HFFc6 (cell line): Measurements from ENCODE around the gene CARTPT. TPM values are rescaled to one million over a fixed set of nuclear protein-coding genes. Genes with fewer than 3 reads are reported as not detected.

Experiments
- DNase-seq: peaks from one replicate; pipeline ENCODE4 v3.0.0-alpha.2; 2018
- H3K27ac Mint-ChIP-seq: 2 replicates; pipeline ENCODE4 v1.8.0; 2020; ENCODE audit warnings: mild to moderate bottlenecking, mixed read lengths
- H3K27me3 Mint-ChIP-seq: 2 replicates; pipeline ENCODE4 v1.8.0; 2021; ENCODE audit warnings: mild to moderate bottlenecking, moderate library complexity, mixed read lengths; ENCODE audit not compliant: insufficient read depth
- H3K36me3 Mint-ChIP-seq: 2 replicates; pipeline ENCODE4 v1.8.0; 2021; ENCODE audit warnings: low read depth, mixed read lengths
- H3K4me1 Mint-ChIP-seq: 2 replicates; pipeline ENCODE4 v1.8.0; 2020; ENCODE audit warnings: low read depth, mixed read lengths
- H3K4me3 Mint-ChIP-seq: 2 replicates; pipeline ENCODE4 v1.8.0; 2020; ENCODE audit warnings: mild to moderate bottlenecking, moderate library complexity, mixed read lengths
- H3K9me3 Mint-ChIP-seq: 2 replicates; pipeline ENCODE4 v1.8.0; 2020; ENCODE audit warnings: mild to moderate bottlenecking, mixed read lengths
- total RNA-seq, 6 experiments: library from RNA; stranded (reverse); fragmentation: NEBNext Ultra II Directional; extraction: Animal tissue kit (Norgen Biotek cat#: 25700); gene quantifications; 2 replicates in 1 of 6; 3 replicates in 5 of 6; pipeline ENCODE4 v1.2.3, GENCODE V29; 2021
- TF ChIP-seq, protein P1 (sequence below): fragments of 200-600 bp; sonication (generic); IDR thresholded peaks from 2 replicates; pipeline ENCODE4 v1.5.0; 2021; ENCODE audit warnings: antibody characterized with exemption, mild to moderate bottlenecking

CARTPT gene
- total RNA-seq, 6 experiments from 2014 or later = not detected

DNA sequence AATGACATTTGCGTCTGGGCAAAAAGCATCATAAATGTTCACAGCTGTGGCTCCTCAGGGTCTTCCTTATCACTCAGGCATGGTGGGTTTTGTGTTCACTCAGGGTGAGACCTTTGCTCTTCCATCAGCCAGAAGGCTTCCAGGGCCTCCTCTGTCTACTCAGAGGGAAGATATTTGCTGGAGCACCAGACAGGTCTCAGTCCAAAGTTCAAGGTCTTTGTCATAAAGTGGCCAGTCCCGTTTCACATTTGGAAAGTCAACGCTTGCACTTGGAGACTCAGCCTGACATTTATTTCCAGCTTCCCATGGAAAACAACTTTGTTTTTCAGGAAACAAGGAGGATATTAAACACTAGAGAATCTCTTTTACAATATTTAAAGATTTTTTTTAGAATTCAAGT, 12.2 kb upstream of the CARTPT start:
- TF ChIP-seq, protein P1, sequence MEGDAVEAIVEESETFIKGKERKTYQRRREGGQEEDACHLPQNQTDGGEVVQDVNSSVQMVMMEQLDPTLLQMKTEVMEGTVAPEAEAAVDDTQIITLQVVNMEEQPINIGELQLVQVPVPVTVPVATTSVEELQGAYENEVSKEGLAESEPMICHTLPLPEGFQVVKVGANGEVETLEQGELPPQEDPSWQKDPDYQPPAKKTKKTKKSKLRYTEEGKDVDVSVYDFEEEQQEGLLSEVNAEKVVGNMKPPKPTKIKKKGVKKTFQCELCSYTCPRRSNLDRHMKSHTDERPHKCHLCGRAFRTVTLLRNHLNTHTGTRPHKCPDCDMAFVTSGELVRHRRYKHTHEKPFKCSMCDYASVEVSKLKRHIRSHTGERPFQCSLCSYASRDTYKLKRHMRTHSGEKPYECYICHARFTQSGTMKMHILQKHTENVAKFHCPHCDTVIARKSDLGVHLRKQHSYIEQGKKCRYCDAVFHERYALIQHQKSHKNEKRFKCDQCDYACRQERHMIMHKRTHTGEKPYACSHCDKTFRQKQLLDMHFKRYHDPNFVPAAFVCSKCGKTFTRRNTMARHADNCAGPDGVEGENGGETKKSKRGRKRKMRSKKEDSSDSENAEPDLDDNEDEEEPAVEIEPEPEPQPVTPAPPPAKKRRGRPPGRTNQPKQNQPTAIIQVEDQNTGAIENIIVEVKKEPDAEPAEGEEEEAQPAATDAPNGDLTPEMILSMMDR = no peak
- H3K27me3 Mint-ChIP-seq = peaks cover 35% of the 10 kb centered on the region
- no peaks in the 10 kb centered on the region for H3K4me1 Mint-ChIP-seq
- no peak overlapping the region for H3K27ac Mint-ChIP-seq
- DNase-seq = no peak
- H3K36me3 Mint-ChIP-seq = no peaks in the 10 kb centered on the region
- no peaks in the 10 kb centered on the region for H3K9me3 Mint-ChIP-seq
- H3K4me3 Mint-ChIP-seq = no peak overlapping the region

DNA sequence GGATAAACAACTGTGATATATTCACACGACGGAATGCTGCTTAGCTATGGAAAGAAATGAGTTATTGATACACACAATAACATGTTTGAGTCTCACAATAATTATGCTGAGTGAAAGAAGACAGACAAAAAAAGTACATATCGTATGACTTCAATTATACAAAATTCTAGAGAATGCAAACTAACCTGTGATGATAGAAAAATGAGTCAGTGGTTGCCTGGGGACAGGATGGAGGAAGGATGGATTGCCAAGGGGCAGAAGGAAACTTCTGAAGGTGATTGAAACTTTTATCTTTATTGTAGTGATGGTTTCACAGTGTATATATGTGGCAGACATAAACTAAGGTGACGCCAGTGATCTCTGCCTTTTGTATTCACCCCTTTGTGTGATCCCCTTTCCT, 7.5 kb upstream of the CARTPT start:
- H3K27ac Mint-ChIP-seq = no peak overlapping the region
- DNase-seq = no peak
- H3K9me3 Mint-ChIP-seq = no peaks in the 10 kb centered on the region
- H3K36me3 Mint-ChIP-seq = no peaks in the 10 kb centered on the region
- H3K4me3 Mint-ChIP-seq = no peak overlapping the region
- TF ChIP-seq, protein P1 = no peak
- H3K4me1 Mint-ChIP-seq = no peaks in the 10 kb centered on the region
- peaks cover 11% of the 10 kb centered on the region for H3K27me3 Mint-ChIP-seq

DNA sequence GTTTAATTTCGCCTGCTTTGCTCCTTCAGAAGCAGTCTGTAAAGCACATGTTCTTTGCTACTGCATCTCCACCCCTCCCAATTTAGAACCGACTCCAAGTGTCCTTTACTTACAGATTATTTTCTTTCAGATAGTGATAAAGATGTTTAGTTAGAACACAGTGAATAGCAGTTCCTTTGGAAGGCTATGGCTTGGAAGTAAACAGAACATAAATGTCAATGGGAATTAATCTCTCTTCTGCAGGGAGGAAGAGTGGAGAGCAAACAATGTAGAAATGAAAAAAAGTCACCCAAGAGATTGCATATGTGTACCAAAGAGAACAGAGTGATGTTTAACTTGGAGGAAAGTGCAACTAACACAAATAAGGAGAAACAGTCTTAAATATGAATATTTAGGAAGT, 4.2 kb upstream of the CARTPT start:
- Mint-ChIP-seq H3K27ac (no peak overlapping the region), H3K4me1 (no peaks in the 10 kb centered on the region), H3K27me3 (peaks cover 17% of the 10 kb centered on the region), H3K4me3 (no peak overlapping the region), H3K36me3 (no peaks in the 10 kb centered on the region), H3K9me3 (no peaks in the 10 kb centered on the region)
- no peak for DNase-seq
- TF ChIP-seq, protein P1 = no peak

DNA sequence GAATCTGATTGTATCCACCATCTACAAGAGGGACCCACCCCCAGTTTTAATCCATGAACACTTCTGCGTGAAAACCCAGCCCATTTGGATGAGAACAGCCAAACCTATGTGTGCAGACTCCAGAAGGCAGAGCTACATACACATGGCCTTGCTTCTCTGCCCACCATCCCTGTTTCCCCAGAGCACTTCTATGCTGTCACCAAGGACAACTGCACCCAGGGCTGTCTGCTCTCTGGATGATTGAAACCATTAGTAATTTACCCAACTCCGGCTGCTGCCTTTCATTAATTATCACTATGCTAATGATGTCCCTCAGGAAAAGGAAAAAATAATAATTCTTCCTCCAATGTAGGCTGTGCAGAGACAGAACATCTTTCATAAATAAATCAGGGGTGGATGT, 8.9 kb downstream of the CARTPT start:
- Mint-ChIP-seq H3K4me3 (no peak overlapping the region), H3K36me3 (no peaks in the 10 kb centered on the region), H3K9me3 (no peaks in the 10 kb centered on the region), H3K27ac (no peak overlapping the region), H3K4me1 (no peaks in the 10 kb centered on the region), H3K27me3 (peaks cover 17% of the 10 kb centered on the region)
- DNase-seq = no peak
- TF ChIP-seq, protein P1 = no peak

DNA sequence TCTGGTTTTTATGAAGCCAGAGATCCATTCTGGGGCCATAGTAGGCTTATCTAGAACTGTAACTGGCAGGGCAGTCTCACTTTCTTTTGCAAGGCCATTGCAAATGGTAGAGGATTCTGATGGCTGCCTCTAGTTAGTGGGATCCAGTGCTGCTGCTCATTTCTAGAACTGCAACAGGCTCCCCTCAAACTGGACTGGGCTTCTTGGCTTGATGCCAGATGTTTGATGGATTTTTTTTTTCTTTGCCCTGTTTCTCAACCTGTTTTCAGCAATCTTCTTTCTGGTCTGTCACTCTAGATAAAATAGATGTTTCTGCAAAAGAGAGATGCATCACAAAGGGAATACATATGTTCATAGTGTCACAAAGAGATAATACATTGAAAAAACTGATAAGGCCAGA, 11.9 kb downstream of the CARTPT start:
- Mint-ChIP-seq H3K4me1 (no peaks in the 10 kb centered on the region), H3K27me3 (peaks cover 18% of the 10 kb centered on the region), H3K27ac (no peak overlapping the region), H3K9me3 (no peaks in the 10 kb centered on the region), H3K36me3 (no peaks in the 10 kb centered on the region), H3K4me3 (no peak overlapping the region)
- DNase-seq = no peak
- TF ChIP-seq, protein P1 = no peak

DNA sequence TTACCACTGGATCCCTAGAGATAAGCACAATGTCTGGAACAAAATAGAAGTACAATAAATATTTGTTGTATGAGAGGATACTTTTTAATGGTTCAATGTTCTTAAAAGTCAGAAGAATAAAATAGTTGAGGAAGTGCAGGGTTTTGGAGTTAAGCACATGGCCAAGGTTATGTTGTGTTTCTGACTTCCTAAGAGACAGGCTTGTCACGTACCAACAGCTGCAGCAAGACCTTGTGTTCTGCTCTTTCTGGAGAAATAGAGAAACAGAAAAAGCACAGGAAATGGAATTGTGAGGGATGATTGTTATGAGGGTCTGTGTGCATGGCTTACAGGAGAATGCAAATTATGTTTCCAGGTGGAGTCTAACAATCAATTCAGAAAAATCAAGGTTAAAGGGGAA, 12.9 kb downstream of the CARTPT start:
- Mint-ChIP-seq H3K4me1 (no peaks in the 10 kb centered on the region), H3K27me3 (peaks cover 18% of the 10 kb centered on the region), H3K4me3 (no peak overlapping the region), H3K27ac (no peak overlapping the region), H3K9me3 (no peaks in the 10 kb centered on the region), H3K36me3 (no peaks in the 10 kb centered on the region)
- no peak for DNase-seq
- TF ChIP-seq, protein P1 = no peak
